ENCODE data around the gene SERPINH1. TPM values are rescaled to one million over a fixed set of nuclear protein-coding genes. Genes with fewer than 3 reads are reported as not detected.

The SERPINH1 gene
- total RNA-seq, 1 donor: 1,367 TPM

- no peak for TF ChIP-seq CTCF (IDR thresholded peaks at IDR 0.05; ENCODE audit: insufficient read depth, low read depth, low read length)
- no peak for DNase-seq (ENCODE audit: low read depth)
- no peak overlapping the region for H3K4me3 ChIP-seq (ENCODE audit: low read depth, low read length)
Measured at GRCh38 chr11:75537740-75538139, 24.3 kb upstream of the SERPINH1 start.

GRCh38 chr11:75538150-75538942 is 23.7 kb upstream of the SERPINH1 start:
- H3K4me3 ChIP-seq (ENCODE audit: low read depth, low read length): no peak overlapping the region
- DNase-seq (ENCODE audit: low read depth): no peak
- TF ChIP-seq CTCF (IDR thresholded peaks at IDR 0.05; ENCODE audit: insufficient read depth, low read depth, low read length): no peak

- no peak for TF ChIP-seq CTCF (IDR thresholded peaks at IDR 0.05; ENCODE audit: insufficient read depth, low read depth, low read length)
- no peak overlapping the region for H3K4me3 ChIP-seq (ENCODE audit: low read depth, low read length)
- no peak for DNase-seq (ENCODE audit: low read depth)
Measured at GRCh38 chr11:75539459-75540334, 22.4 kb upstream of the SERPINH1 start.

GRCh38 chr11:75541193-75542087 is 20.6 kb upstream of the SERPINH1 start:
- no peak for TF ChIP-seq CTCF (IDR thresholded peaks at IDR 0.05; ENCODE audit: insufficient read depth, low read depth, low read length)
- H3K4me3 ChIP-seq (ENCODE audit: low read depth, low read length): no peak overlapping the region
- DNase-seq (ENCODE audit: low read depth): no peak

- TF ChIP-seq CTCF (IDR thresholded peaks at IDR 0.05; ENCODE audit: insufficient read depth, low read depth, low read length): no peak
- no peak overlapping the region for H3K4me3 ChIP-seq (ENCODE audit: low read depth, low read length)
- no peak for DNase-seq (ENCODE audit: low read depth)
Measured at GRCh38 chr11:75542088-75542438, 20.0 kb upstream of the SERPINH1 start.

GRCh38 chr11:75543806-75544205 is 18.2 kb upstream of the SERPINH1 start:
- TF ChIP-seq CTCF (IDR thresholded peaks at IDR 0.05; ENCODE audit: insufficient read depth, low read depth, low read length): no peak
- DNase-seq (ENCODE audit: low read depth): no peak
- no peak overlapping the region for H3K4me3 ChIP-seq (ENCODE audit: low read depth, low read length)
